GM15510 (cell line): ENCODE results near the gene OR9G4.

Source experiments
- POLR2A ChIP-seq: IDR thresholded peaks from 3 replicates; pipeline ENCODE4 v1.6.1; 2011; ENCODE audit warnings: borderline replicate concordance; ENCODE audit not compliant: insufficient read length; ENCODE audit errors: extremely low read depth

OR9G4 gene

GRCh38 chr11:56693428-56693827 is 55.1 kb downstream of the OR9G4 start:
- no peak for TF ChIP-seq POLR2A
